RPMI8226 (cell line): ENCODE data around the gene RAP1GDS1.
"Not testable (repeated sequence)": the region's sequence is repeated elsewhere in the genome, so short reads cannot be mapped to it uniquely, and the experiment has no call there.

Experiments used
- DNase-seq: peaks from one replicate; pipeline ENCODE4 v3.0.0-alpha.2; 2015

RAP1GDS1 gene

DNA sequence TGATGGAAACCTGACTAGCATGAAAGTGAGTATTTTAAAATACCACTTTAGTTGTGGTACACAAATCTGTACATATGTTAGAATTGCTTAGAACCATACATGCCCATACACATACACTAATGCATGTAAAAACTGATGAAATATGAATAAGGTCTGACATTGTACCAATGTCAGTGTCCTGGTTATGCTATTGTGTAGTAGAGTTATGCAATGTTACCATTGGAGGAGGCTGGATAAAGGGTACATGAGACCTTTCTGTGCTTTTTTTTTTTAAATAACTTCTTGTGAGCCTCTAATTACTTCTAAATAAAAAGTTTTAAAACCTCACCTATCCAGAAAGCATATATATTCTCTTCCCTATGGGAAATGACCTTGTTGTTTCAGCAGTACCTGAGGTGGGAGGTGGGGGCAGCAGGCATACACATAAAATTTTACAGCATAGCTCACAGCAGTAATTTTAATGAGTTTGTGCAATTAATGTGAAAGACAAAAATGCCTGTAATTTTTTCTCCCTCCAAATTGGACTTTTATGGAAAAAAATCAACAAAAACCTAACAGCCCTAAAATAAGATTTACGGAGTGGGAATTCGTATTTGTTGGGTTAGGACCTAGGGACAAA is 97.6 kb downstream of the RAP1GDS1 start:
- DNase-seq: no peak

DNA sequence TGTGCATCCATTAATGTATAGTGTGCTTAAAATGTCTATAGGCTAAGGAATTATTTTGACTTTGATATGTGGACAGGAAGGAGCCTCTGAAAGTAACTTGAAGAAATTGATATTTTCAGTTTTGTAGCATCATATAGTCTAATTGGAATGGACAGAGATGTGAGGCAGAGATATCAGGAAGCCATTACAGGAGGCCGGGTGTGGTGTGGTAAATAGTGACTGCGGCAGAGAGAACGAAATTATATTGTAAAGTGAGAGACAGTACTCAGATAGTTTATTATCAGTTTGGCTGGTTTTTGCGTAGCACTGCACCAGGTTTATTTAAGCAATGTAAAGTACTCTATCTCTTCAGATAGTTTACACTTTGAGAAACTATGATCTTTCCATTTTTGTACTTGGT is 98.5 kb downstream of the RAP1GDS1 start:
- DNase-seq: no peak

DNA sequence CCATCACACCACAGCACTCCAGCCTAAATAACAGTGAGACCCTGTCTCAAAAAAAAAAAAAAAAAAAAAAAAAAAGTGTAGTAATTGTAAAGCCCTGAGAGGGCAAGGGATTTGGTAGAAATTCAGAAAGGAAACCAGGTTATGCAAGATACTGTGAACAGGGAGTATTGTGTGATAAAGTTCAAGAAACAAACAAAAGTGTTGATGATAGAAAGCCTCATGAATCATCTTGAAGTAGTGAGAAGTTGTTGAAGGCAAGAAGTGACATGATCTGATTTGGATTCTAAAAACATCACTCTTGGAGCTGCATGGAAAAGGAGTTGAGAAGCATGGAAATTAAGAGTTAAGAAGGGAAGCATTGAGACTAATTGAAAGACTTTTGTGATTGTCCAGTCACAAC is 102.2 kb downstream of the RAP1GDS1 start:
- DNase-seq: no peak

DNA sequence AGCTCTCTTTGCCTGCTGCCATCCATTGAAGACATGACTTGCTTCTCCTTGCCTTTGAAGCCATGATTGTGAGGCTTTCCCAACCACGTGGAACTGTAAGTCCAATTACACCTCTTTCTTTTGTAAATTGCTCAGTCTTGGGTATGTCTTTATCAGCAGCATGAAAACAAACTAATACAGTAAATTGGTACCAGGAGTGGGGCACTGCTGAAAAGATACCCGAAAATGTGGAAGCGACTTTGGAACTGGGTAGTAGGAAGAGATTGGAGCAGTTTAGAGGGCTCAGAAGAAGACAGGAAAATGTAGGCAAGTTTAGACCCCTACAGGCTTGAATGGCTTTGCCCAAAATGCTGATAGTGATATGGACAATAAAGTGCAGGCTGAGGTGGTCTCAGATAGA is 105.1 kb downstream of the RAP1GDS1 start:
- DNase-seq: not testable (repeated sequence)

DNA sequence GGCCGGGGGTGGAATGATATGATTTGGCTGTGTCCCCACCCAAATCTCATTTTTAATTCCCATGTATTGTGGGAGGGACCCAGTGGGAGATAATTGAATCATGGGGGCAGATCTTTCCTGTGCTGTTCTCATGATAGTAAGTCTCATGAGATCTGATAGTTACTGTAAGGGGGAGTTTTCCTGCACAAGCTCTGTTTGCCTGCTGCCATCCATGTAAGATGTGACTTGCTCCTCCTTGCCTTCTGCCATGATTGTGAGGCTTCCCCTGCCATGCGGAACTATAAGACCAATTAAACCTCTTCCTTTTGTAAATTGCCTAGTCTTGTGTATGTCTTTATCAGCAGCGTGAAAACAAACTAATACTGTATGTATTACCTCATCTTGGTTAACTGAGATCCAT is 106.8 kb downstream of the RAP1GDS1 start:
- not testable (repeated sequence) for DNase-seq

DNA sequence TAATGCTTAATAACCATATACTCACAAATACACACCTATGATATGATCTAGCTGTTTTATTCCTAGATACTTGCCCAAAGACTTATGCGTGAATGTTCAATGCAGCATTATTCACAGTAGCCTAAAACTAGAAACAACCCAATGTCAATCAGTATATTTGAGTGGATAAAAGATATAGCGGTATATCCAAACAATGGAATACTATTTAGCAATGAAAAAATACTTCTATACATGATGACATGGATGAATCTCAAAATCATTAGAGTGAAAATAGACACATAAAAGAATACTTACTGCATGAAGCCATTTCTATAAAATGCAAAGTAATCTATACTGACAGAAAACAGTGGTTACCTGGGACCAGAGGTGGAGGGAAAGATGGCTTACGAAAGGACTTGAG is 108.1 kb downstream of the RAP1GDS1 start:
- no peak for DNase-seq

DNA sequence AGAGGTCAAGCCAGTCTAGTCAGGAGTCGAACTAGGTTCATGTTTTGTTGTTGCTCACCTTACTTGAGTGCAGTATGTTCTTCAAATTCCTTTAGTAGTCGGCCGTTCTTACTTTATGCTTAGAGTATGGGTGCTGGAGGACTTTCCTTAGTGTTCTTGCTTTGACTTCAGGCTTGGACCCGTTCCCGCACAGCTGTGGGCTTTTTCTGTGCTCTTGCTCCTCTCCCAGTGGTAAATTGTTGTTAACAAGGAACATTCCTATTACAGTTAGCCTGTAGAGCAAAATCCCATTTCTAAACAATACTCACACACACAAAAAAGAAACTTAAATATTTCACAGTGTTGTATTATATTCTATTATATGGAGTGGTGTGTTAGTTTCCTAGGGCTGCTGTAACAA is 113.5 kb downstream of the RAP1GDS1 start:
- DNase-seq: no peak

DNA sequence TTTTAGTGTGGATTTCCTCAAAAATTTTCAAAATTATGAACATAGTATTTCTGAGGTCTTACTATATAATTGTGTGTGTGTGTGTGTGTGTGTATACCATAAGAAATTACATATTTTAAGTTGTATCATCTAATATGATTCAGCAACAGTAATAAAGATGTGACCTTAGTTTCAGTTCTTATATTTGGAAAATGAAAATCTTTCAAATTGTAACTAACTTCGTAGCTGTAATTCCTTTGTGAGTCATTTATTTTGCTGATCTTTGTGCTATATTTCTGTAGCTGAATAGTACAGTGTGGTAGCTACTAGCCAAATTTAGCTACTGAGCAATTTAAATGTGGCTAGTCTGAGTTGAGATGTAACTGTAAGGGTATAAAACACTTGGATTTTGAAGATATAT is 116.4 kb downstream of the RAP1GDS1 start:
- DNase-seq: no peak

DNA sequence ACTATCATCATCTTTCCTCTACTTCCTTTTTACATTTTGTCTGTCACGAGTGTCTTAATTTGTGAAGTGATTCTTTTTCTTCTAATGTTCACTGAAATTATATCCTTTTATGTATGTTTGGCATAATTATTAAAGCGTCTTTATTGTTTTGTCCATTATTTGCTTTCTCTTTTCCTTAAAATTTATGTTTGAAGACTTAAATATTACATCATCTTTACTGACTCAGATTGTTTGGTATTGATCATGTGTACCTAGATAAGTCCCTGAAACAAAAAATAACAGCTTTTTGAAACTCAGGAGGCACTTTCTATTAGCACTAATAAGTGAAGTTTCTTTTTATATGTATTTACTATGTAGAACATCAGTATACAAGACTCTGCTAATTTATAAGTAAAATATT is 120.1 kb downstream of the RAP1GDS1 start:
- no peak for DNase-seq

DNA sequence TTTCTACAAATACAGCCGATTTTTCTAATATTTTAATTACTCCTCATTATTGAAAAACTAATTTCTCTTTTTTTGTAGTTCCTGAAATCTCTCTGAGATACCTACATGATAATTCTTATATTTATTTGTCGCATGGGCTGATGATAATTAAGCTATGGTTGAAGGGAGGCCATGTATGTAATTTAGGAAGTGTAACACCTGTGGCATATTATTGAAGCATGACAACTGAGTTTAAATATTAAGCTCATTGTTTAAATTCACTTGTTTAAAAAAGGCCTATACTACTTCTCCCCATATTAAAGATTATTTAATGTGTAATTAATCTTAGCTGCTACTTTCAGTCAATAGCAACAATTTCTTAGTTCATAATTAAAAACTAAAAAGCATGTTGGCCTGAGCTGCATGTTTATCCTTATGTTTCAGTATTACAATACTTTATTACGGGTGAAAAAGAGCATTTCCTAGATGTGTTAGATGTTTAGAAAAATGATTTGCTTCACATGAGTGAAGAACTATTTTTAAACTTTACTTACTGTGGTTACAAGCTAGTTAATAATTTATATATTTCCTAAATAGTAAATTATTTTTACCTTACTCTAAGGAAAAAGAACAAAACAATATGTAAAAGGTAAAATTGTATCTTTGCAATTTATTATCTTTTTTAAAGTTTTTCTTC is 122.4 kb downstream of the RAP1GDS1 start:
- no peak for DNase-seq

DNA sequence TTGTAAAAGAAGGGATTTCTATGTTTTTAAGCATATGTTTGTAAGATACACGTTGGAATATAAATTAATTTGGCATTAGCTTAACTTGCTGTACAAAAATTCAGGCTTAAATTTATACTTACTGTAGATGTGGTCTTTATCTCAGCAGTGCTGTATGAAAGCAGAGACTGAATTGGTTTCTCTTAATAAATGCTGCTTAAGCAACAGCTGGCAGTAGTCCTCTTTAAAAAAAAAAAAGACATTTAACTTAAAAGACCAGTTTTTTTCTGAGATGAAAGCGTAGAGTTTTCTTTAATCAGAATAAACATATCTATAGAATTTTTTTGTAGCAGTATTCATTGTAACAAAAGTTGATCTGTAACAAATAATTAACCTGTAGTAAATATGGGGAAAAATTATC is 124.6 kb downstream of the RAP1GDS1 start:
- DNase-seq: no peak

DNA sequence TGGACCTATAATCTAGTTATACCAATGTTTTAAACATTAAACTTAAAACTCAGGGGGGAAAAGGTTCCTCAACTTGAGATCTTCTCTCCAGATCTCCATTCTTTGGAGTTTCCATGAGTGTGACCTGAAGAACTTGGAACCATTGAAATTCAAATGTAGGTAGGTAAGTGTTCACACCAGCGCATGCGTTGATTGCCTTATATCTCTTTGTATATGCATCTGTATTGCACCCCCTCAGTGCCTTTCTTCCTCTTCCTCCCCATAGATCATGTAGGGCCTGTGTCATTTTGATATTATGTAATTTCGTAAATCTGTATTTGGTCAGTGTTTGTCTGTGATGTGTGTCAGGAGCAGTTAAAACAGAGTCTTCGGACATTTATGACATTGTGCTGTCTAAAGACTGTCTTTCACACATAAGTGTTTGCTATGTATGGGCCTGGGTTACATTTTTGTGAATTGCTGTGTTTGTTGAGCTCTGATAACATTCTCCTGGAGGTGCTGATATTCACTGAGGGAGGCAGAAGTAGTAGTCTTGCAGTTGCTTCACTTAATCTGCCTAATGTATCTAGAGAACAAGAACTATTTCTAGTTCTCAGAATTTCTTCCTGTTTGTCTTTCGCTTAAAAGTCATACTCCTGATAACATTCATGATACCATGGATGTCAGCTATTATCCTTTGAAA is 126.3 kb downstream of the RAP1GDS1 start:
- DNase-seq: no peak

DNA sequence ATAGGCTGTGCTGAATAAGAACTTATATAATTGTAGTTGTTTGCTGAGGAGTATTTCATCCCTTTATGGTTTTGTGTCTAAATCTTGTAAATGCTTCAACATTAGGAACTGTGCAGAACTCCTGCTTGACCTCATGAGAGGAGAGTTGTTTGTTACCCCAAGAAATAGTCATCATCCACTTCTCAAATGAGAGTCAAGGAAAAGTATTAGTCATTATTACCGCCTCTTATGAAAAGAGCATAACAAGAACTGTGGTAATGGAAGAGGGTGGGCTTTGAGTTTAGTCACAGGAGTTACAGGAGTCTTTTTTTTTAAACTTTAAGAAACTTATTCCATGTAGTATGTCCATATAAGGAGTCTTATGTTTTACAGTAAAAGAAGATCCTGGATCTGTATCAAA is 132.9 kb downstream of the RAP1GDS1 start:
- no peak for DNase-seq

DNA sequence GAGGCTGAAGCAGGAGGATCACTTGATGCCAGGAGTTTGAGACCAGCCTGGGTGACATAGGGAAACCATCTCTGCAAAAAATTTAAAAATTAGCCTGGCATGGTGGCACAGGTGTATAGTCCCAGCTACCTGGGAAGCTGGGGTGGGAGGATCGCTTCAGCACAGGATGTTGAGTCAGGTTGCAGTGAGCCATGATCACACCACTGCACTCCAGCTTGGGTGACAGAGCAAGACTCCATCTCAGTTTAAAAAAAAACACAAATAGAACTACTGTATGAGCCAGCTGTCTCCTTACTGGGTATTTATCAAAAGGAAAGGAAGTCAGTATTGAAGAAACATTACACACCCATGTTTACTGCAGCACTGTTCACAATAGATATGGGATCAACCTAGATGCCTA is 138.7 kb downstream of the RAP1GDS1 start:
- no peak for DNase-seq

DNA sequence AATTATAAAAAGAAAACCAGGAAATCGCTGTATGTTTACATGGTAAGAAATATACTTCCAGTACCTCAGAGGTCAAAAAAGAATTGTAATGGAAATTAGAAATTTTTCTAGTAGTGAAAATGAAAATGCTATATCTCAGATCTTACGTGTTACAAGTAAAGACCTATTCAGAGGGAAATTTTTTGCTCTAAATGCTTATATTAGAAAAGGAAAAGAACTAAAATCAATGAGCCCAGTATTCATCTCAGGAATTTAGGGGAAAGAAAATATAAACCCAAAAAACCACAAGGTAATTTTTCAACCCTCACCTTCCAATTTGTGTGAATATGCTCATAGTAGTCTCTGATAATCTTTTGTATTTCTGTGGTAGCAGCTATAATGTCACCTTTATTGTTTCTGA is 145.6 kb downstream of the RAP1GDS1 start:
- DNase-seq: no peak

DNA sequence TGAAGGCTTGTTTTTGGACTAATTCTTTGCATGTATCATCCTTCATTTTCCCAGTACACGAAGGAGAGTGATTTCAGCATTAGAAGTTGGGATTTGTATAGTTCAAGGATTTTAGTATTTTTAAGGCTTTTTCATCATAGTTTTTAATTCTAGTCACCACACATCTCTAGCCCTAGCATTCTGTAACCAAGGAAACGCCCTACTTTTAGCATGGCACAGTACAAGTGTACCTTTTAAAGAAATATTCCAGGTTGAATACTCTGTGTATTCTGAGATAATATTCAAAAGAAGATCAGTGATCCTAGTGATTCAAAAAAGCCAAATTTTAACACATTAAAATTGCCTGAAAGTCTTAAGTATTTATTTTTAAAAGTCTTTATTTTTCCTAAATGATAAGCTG is 150.5 kb downstream of the RAP1GDS1 start:
- DNase-seq: no peak

DNA sequence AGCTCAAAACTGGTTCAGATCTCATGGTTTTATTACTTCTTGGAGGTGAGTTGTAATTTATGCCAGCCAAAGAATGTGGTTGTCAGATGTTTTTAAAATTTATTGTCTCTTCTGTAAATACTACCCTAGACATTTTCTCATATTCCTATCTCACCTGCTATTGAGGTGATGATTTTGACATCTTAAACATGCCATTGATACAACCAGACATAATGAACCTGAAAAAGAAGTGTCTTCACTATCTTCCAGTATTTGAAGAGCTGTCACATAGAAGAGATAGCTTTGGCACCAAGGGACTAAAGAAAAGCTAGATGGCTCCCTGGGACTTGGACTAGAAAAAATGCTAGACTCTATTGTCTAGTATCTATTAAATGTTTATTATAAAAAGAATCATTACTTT is 155.7 kb downstream of the RAP1GDS1 start:
- DNase-seq: no peak

DNA sequence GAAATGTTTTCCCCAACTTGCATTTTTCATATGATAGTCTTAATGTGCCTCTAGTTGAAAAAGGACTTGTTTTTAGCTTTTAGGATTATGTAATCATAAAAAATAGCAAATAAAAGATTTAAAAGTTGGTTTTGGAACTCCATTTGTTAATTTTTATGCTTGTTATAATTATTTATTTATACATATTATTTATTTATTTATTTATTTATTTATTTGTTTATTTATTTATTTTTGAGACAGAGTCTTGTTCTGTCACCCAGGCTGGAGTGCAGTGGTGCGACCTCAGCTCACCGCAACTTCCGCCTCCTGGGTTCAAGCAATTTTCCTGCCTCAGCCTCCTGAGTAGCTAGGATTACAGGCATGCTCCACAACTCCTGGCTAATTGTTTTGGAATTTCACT is 159.0 kb downstream of the RAP1GDS1 start:
- not testable (repeated sequence) for DNase-seq

DNA sequence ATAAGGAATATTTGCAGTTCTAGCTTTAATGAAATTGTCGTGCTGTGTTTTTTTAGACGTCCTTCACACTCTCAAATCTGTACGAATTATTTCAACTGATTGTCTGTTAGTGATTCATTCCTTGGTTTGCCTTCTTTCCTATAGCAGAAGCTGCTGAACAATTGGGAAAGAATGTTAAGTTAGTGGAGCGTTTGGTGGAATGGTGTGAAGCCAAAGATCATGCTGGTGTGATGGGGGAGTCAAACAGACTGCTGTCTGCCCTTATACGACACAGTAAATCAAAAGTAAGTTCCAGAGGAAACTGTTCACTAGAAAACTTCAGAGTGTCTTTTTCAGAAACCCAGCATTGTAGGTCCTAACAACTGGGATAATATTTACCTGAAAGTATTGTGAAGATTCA is 159.9 kb downstream of the RAP1GDS1 start:
- no peak for DNase-seq

DNA sequence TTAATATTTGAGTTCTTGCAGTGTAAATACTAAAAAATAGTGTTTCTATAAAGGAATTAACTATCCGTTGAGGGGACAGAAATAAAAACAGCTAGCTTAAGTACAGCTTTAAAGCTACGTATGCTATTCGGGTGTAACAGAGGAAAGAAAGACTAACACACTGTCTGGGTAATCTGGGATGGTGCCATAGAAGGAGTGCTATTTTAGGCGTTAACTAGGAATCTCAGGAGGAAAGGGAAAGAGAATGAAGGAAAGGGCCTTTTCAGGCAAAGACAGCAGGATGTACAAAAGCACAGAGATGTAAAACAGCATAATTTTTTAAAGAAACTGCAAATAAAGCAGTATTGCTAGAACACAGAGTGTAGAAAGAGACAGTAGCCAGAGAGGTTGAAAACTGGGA is 161.8 kb downstream of the RAP1GDS1 start:
- no peak for DNase-seq

DNA sequence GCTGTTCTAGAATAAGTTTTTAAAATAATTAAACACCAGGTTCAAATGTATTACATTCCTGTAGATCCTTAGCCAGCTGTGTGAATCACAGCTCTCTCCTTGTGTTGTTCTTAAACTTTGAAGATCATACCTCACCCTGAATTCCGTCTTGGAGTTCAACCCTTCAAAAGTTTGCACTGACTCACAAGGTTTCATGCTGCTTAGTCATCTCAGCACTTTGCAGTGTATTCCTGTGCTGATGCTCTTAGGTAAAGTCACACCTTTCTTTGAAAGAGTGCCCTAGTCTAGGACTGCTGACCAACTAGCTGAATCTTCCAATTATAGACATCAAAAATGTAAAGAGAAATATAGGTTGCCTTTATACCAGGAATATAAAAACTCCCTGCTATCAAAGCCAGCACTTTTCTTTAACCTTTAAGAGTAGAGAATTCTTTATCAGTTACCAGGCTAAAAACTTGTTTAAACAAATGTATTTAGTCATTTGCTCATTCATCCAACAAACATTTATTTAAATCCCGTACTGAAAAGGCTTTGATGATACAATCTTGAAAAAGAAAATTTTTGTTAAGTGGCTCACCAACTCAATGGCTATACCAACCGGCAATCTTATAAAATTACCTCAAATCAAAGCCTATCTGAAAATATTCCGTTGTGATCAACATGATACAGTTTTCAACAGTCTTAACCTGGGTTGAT is 169.7 kb downstream of the RAP1GDS1 start:
- DNase-seq: no peak

DNA sequence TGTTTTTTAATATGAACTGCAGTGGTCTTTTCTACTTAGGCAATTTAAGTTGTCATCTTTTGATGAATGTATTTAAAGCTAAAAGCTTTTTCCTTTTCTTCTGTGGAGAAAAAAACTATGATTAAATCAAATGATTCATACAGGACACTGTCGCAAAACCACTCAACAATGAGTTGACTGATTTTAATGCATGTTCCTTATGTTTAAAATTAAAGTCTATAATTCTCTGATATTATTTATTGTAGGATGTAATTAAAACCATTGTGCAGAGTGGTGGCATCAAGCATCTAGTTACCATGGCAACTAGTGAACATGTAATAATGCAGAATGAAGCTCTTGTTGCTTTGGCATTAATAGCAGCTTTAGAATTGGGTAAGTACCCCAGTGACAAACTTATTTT is 172.5 kb downstream of the RAP1GDS1 start:
- no peak for DNase-seq

DNA sequence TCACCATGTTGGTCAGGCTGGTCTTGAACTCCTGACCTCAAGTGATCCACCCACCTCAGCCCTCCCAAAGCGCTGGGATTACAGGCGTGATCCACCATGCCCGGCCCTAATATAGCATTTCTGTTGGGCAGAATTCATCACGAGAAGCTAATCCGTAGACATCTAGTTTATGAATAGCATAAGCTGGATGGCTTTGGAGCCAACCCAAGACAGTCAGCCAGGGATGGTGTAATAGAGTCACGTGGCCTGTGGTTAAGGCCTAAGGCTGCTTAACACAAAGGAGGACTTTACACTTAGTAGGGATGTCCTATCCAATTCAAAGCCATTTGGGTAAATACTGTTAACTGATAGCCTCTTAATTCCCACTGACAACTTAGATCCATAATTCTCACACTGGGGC is 173.6 kb downstream of the RAP1GDS1 start:
- DNase-seq: no peak

DNA sequence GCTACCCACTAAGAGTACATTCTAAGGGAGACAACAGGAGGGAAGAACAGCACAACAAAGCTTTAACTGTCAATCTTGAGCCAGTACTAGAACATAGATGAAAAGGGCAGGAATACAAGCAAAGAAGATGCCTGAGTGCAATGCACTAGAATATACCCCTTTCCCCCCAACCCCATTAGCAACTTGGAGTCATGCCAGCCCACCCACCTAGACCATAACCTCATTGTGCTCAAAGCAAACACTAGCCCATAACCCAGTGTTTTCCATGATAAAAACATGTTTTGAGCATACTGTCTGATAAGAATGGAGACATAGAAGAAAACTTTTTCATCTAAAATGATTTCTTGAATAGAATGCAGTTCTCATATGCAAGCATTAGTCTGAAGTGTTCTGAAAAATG is 183.2 kb downstream of the RAP1GDS1 start:
- DNase-seq: no peak
